Endothelial cell (in vitro differentiated cells): Measurements from ENCODE around the gene DVL1. TPM values are rescaled to one million over a fixed set of nuclear protein-coding genes. Genes with fewer than 3 reads are reported as not detected.

Experiments used
- DNase-seq: peaks from one replicate; pipeline ENCODE4 v3.0.0; 2021; ENCODE audit warnings: low spot score
- H3K27ac Mint-ChIP-seq: one replicate; pipeline ENCODE4 v1.8.0; 2021; ENCODE audit warnings: mixed read lengths, inconsistent platforms; ENCODE audit not compliant: unreplicated experiment
- H3K27me3 Mint-ChIP-seq: one replicate; pipeline ENCODE4 v1.8.0; 2021; ENCODE audit warnings: mild to moderate bottlenecking, moderate library complexity, mixed read lengths, inconsistent platforms; ENCODE audit not compliant: unreplicated experiment
- H3K36me3 Mint-ChIP-seq: one replicate; pipeline ENCODE4 v1.8.0; 2021; ENCODE audit warnings: mild to moderate bottlenecking, low read depth, mixed read lengths, inconsistent platforms; ENCODE audit not compliant: unreplicated experiment
- H3K4me1 Mint-ChIP-seq: one replicate; pipeline ENCODE4 v1.8.0; 2021; ENCODE audit warnings: mild to moderate bottlenecking, mixed read lengths, inconsistent platforms; ENCODE audit not compliant: unreplicated experiment
- H3K4me3 Mint-ChIP-seq: one replicate; pipeline ENCODE4 v1.8.0; 2021; ENCODE audit warnings: mild to moderate bottlenecking, mixed read lengths, inconsistent platforms; ENCODE audit not compliant: unreplicated experiment
- H3K9me3 Mint-ChIP-seq: one replicate; pipeline ENCODE4 v1.8.0; 2021; ENCODE audit warnings: mixed read lengths, inconsistent platforms; ENCODE audit not compliant: unreplicated experiment
- total RNA-seq: library from RNA; stranded (reverse); fragmentation: NEBNext Ultra II Directional; extraction: Animal tissue kit (Norgen Biotek cat#: 25700); gene quantifications from one replicate; pipeline ENCODE4 v1.2.1, GENCODE V29; 2021; ENCODE audit not compliant: unreplicated experiment
- TF ChIP-seq, protein P1 (sequence below): fragments of 200-600 bp; sonication (generic); IDR thresholded peaks from one replicate; pipeline ENCODE4 v1.5.0; 2021; ENCODE audit warnings: antibody characterized with exemption; ENCODE audit not compliant: unreplicated experiment

The DVL1 gene
- total RNA-seq, 1 donor from 2014 or later, result 26.7 TPM

DNA sequence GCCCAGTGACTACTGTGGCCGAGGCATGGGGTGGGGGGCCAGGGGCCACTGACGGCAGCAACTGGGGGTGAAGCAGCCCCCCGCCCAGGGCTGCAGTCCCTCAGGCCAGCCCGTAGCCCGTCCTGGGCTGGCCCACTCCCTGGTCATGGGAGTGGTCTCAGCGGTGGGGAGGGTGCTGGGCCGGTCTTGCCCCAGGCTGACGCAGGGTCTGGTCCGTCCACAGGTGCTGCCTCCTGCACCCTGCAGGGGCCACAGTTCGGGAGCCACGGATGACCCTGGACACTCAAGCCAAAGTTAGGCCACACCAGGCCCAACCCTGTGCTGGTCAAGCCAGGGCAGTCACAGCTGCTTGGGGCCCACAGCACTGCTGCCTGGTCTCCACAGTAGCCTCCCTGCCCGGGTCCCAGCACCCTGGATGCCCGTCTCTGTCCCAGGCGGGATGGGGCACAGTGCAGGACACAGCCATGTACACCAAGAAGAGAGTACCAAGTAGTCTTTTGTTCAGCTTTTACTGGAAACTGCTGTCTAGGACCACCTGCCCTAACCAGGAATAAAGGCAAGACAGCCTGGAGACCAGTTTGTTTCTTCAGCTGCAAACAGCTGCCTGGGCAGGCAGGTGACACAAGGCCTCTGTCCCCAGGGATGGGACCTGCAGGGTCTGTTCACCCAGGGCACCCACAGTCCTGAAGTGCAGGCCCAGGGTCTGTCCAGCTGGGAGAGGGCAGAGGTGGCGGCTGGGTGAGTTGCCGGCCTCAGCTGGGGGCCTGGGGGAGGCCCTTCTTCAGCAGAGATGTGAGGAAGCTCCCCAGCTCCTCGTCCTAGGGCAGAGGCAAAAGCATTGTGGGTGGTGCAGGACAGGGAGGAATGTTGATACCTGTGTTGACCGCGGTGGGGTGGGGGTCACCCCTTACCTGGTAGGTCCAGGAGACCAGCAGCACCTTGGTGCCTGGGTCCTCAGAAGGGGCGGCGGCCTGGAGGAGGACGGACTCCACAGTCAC, 37.8 kb downstream of the DVL1 start:
- TF ChIP-seq, protein P1, sequence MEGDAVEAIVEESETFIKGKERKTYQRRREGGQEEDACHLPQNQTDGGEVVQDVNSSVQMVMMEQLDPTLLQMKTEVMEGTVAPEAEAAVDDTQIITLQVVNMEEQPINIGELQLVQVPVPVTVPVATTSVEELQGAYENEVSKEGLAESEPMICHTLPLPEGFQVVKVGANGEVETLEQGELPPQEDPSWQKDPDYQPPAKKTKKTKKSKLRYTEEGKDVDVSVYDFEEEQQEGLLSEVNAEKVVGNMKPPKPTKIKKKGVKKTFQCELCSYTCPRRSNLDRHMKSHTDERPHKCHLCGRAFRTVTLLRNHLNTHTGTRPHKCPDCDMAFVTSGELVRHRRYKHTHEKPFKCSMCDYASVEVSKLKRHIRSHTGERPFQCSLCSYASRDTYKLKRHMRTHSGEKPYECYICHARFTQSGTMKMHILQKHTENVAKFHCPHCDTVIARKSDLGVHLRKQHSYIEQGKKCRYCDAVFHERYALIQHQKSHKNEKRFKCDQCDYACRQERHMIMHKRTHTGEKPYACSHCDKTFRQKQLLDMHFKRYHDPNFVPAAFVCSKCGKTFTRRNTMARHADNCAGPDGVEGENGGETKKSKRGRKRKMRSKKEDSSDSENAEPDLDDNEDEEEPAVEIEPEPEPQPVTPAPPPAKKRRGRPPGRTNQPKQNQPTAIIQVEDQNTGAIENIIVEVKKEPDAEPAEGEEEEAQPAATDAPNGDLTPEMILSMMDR, result no peak
- no peak for DNase-seq
- Mint-ChIP-seq H3K27me3 (peaks cover 8% of the 10 kb centered on the region), H3K4me1 (peaks cover 10% of the 10 kb centered on the region), H3K4me3 (no peak overlapping the region), H3K27ac (no peak overlapping the region), H3K9me3 (no peaks in the 10 kb centered on the region), H3K36me3 (no peaks in the 10 kb centered on the region)

DNA sequence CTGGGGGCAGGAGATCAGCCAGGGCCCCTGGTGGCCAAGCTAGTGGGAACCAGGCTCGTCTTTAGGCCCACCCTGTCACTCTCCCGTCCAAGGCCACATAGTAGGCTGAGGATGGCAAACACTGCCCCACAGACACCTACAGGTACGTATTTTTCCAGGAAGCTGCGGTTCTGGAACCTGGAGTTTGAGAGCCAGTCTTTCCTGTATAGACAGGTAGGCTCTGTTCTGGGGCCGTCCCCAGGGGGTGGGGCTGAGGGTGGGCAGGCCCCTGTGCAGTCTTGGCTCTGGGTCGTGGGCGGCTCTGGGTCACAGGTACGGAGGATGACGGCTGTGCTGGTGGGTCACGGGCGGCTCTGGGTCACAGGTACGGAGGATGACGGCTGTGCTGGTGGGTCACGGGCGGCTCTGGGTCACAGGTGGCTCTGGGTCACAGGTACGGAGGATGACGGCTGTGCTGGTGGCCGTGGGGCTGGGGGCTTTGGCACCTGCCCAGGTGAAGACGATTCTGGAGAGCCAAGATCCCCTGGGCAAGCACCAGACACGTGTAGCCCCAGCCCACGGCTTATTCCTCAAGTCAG, 38.7 kb downstream of the DVL1 start:
- Mint-ChIP-seq H3K36me3 (no peaks in the 10 kb centered on the region), H3K4me1 (peaks cover 13% of the 10 kb centered on the region), H3K9me3 (no peaks in the 10 kb centered on the region), H3K4me3 (no peak overlapping the region), H3K27me3 (peaks cover 8% of the 10 kb centered on the region), H3K27ac (no peak overlapping the region)
- TF ChIP-seq, protein P1, result no peak
- DNase-seq, result no peak

DNA sequence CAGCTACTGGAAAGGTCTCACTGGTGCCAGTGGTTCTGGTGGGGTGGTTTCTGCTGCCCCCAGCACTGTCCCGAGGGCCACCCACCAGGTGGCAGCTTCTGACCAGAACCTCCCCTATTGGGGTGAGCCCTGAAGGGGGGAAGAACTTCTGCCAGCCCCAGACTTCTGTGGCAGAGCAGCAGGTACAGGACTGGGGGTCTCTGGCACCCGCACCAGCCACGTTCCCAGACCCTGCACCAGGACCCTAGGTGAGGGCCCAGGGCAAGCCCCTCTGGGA, 39.2 kb downstream of the DVL1 start:
- Mint-ChIP-seq H3K4me3 (no peak overlapping the region), H3K9me3 (no peaks in the 10 kb centered on the region), H3K27me3 (peaks cover 8% of the 10 kb centered on the region), H3K4me1 (peaks cover 13% of the 10 kb centered on the region), H3K36me3 (no peaks in the 10 kb centered on the region), H3K27ac (no peak overlapping the region)
- TF ChIP-seq, protein P1, result no peak
- no peak for DNase-seq

DNA sequence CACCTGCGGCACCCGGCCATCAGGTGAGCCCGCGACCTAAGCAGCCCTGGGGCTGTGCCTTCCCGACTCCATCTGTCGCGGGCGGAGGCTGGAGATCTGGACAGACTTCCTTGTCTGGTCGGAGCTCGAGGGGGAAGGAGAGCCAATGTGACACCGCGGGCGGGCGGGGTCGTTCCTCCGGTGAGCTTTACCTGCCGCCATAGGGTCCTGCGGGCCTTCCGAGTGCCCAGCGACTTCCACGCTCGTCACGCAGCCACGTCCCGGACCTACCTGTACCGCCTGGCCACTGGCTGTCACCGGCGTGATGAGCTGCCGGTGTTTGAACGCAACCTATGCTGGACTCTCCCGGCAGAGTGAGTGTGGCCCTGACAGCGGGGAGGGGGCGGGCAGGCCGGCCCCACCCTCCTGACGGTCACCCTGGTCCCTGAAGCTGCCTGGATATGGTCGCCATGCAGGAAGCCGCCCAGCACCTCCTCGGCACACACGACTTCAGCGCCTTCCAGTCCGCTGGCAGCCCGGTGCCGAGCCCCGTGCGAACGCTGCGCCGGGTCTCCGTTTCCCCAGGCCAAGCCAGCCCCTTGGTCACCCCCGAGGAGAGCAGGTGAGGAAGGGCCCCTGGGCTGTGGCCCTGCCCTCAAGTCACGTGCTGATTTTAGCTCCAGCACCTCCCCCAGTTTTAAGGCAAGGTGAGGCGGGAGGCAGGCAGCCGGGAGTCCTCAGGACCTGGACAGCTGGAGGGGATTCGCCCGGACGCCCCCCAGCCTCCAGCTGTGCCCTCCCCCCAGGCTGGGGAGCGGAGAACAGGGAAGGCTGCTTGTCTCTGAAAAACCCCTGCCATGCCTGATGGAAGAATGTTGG, 39.7 kb downstream of the DVL1 start:
- Mint-ChIP-seq H3K27ac (no peak overlapping the region), H3K27me3 (peaks cover 11% of the 10 kb centered on the region), H3K4me3 (peak overlapping the region; percentile 83), H3K4me1 (peaks cover 15% of the 10 kb centered on the region), H3K9me3 (no peaks in the 10 kb centered on the region), H3K36me3 (no peaks in the 10 kb centered on the region)
- TF ChIP-seq, protein P1, result no peak
- no peak for DNase-seq
